ENCODE measurements around the gene AARS1.
"Not testable (repeated sequence)": the region's sequence is repeated elsewhere in the genome, so short reads cannot be mapped to it uniquely, and the experiment has no call there.

AARS1 gene

GRCh38 chr16:70289229-70290094 is at the start of gene AARS1 (continued):
- TF ChIP-seq ZBTB17 (tag by site-specific recombination; IDR thresholded peaks at IDR 0.05): no peak
- TF ChIP-seq GLIS1 (tag by site-specific recombination; IDR thresholded peaks at IDR 0.05): peak; percentile 81
- TF ChIP-seq ZNF221 (tag by site-specific recombination; IDR thresholded peaks at IDR 0.05; ENCODE audit: borderline replicate concordance): no peak
- no peak for TF ChIP-seq ZNF830 (tag by site-specific recombination; IDR thresholded peaks at IDR 0.05; ENCODE audit: low read depth)
- no peak for TF ChIP-seq ZNF114 (tag by site-specific recombination; IDR thresholded peaks at IDR 0.05)

- H3K4me3 ChIP-seq (ENCODE audit: low read depth, low read length): no peak overlapping the region
- no peak overlapping the region for H3K27ac ChIP-seq (ENCODE audit: extremely low read depth, low read depth, low read length)
- ChIA-PET POLR2A (no interaction called here), CTCF (no interaction called here)
- H3K9me3 ChIP-seq (ENCODE audit: control insufficient read depth, insufficient read depth, low read depth, low read length): no peaks in the 10 kb centered on the region
- H3K36me3 ChIP-seq (ENCODE audit: control insufficient read depth in 2 of 2, insufficient read depth in 1 of 2, low read length in 2 of 2): peaks cover 6 to 55% of the 10 kb centered on the region in 2 experiments; a peak in 2 of 3 replicates
- no peaks in the 10 kb centered on the region for H3K4me1 ChIP-seq (ENCODE audit: control insufficient read depth, insufficient read depth, low read length)
- TF ChIP-seq ZNF121 (tag by site-specific recombination; IDR thresholded peaks at IDR 0.05) (peak; percentile 93), ZNF184 (tag by site-specific recombination; IDR thresholded peaks at IDR 0.05) (no peak)
Observed at GRCh38 chr16:70337814-70338213, 48.5 kb upstream of the AARS1 start.

GRCh38 chr16:70332728-70333127 is 43.4 kb upstream of the AARS1 start:
- POLR2A ChIA-PET; H3K4me1 ChIP-seq (ENCODE audit: control insufficient read depth, insufficient read depth, low read length); H3K4me3 ChIP-seq (ENCODE audit: low read depth, low read length); H3K27ac ChIP-seq (ENCODE audit: extremely low read depth, low read depth, low read length); H3K9me3 ChIP-seq (ENCODE audit: control insufficient read depth, insufficient read depth, low read depth, low read length): not testable (repeated sequence)
- CTCF ChIA-PET: interaction anchor here (0.6 kb wide), 1 partner anchor 10 kb away, joined by 4 read pairs; no protein-coding TSS in a partner anchor
- H3K36me3 ChIP-seq (ENCODE audit: control insufficient read depth in 2 of 2, insufficient read depth in 1 of 2, low read length in 2 of 2): peaks cover 23 to 56% of the 10 kb centered on the region in 2 experiments; a peak in 2 of 3 replicates

- ChIA-PET CTCF (interaction anchor here (0.6 to 1.0 kb wide), 6 partner anchors 9 to 466 kb away, joined by 3 to 5 read pairs (median 3); no protein-coding TSS in a partner anchor), POLR2A (interaction anchor here (1.0 kb wide), 1 partner anchor 43 kb away, joined by 5 read pairs; the partner anchor contains the start of gene AARS1)
- no peak overlapping the region for H3K4me3 ChIP-seq (ENCODE audit: low read depth, low read length)
- H3K4me1 ChIP-seq (ENCODE audit: control insufficient read depth, insufficient read depth, low read length): no peaks in the 10 kb centered on the region
- H3K36me3 ChIP-seq (ENCODE audit: control insufficient read depth in 2 of 2, insufficient read depth in 1 of 2, low read length in 2 of 2): peaks cover 28 to 56% of the 10 kb centered on the region in 2 experiments; a peak in 2 of 3 replicates
- 0 out of 2 replicates have a peak, but pooled peaks have one; percentile 39 for TF ChIP-seq ZNF2 (tag by site-specific recombination; IDR thresholded peaks at IDR 0.05)
- no peak for TF ChIP-seq ZNF548 (tag by site-specific recombination; IDR thresholded peaks at IDR 0.05)
- TF ChIP-seq CTCF (tag by site-specific recombination; IDR thresholded peaks at IDR 0.05): peak; percentile 63; the same call in 1 of the 2 replicates
- TF ChIP-seq GFI1B (tag by site-specific recombination; IDR thresholded peaks at IDR 0.05): peak; percentile 72
- no peaks in the 10 kb centered on the region for H3K9me3 ChIP-seq (ENCODE audit: control insufficient read depth, insufficient read depth, low read depth, low read length)
- H3K27ac ChIP-seq (ENCODE audit: extremely low read depth, low read depth, low read length): no peak overlapping the region
Observed at GRCh38 chr16:70331588-70332358, 42.5 kb upstream of the AARS1 start.

GRCh38 chr16:70331091-70331490 is 41.8 kb upstream of the AARS1 start:
- Histone ChIP-seq H3K4me1 (ENCODE audit: control insufficient read depth, insufficient read depth, low read length) (no peaks in the 10 kb centered on the region), H3K9me3 (ENCODE audit: control insufficient read depth, insufficient read depth, low read depth, low read length) (no peaks in the 10 kb centered on the region), H3K27ac (ENCODE audit: extremely low read depth, low read depth, low read length) (no peak overlapping the region), H3K4me3 (ENCODE audit: low read depth, low read length) (no peak overlapping the region), H3K36me3 (ENCODE audit: control insufficient read depth in 2 of 2, insufficient read depth in 1 of 2, low read length in 2 of 2) (peaks cover 28 to 52% of the 10 kb centered on the region in 2 experiments; a peak in 2 of 3 replicates)
- ChIA-PET POLR2A (interaction anchor here (1.0 kb wide), 1 partner anchor 42 kb away, joined by 5 read pairs; the partner anchor contains the start of gene AARS1), CTCF (interaction anchor here (0.6 to 1.0 kb wide), 6 partner anchors 9 to 467 kb away, joined by 3 to 5 read pairs (median 4); no protein-coding TSS in a partner anchor)
- no peak for TF ChIP-seq ZBTB11 (tag by site-specific recombination; conservative IDR thresholded peaks at IDR 0.05; ENCODE audit: low read depth)
- TF ChIP-seq ZNF654 (tag by site-specific recombination; IDR thresholded peaks at IDR 0.05; ENCODE audit: low read depth): no peak
- no peak for TF ChIP-seq ZNF157 (tag by site-specific recombination; IDR thresholded peaks at IDR 0.05)

All from HEK293 (cell line).